IMR-90 (cell line): ENCODE data around the gene STARD7. TPM values are rescaled to one million over a fixed set of nuclear protein-coding genes. Genes with fewer than 3 reads are reported as not detected.

Source experiments
- ATAC-seq: fragments of 200-7000 bp; cut with Tn5 transposase; 2 replicates; pipeline ENCODE4 v1.9.1; 2020; ENCODE audit warnings: low read depth, mild to moderate bottlenecking, moderate library complexity
- BruUV-seq: library from RNA; stranded (reverse); fragments of 400-500 nt; replicated peaks from 2 replicates; lab custom pipeline; 2021; lab: Mats Ljungman, UMichigan
- CTCF ChIA-PET: fragments of 300-600 bp; formaldehyde crosslinking; extraction: SDS; loops from one replicate; lab custom pipeline; 2021; ENCODE audit warnings: antibody characterized with exemption; lab: Yijun Ruan, JAX
- POLR2A ChIA-PET: fragments of 300-600 bp; sonication (Branson Sonifier 250); formaldehyde crosslinking; loops from one replicate; lab custom pipeline; 2022; ENCODE audit warnings: antibody characterized with exemption; ENCODE audit not compliant: unreplicated experiment; lab: Charles Lee
- DNase-seq: peaks from one replicate; pipeline ENCODE4 v3.0.0; 2013
- H2AFZ ChIP-seq: replicated peaks from 2 replicates; pipeline ENCODE3; 2013; ENCODE audit warnings: low read length, mild to moderate bottlenecking; ENCODE audit not compliant: poor library complexity
- H2AK5ac ChIP-seq: 2 replicates; pipeline ENCODE4 v1.6.1; 2013; ENCODE audit warnings: low read depth, low read length, inconsistent platforms
- H2AK9ac ChIP-seq: replicated peaks from 2 replicates; pipeline ENCODE3; 2013; ENCODE audit warnings: mild to moderate bottlenecking, low read depth, low read length, moderate library complexity; ENCODE audit not compliant: poor library complexity
- H2BK120ac ChIP-seq: 2 replicates; pipeline ENCODE4 v1.6.1; 2013; ENCODE audit warnings: low read depth, low read length, inconsistent platforms
- H2BK15ac ChIP-seq: 3 replicates; pipeline ENCODE4 v1.6.1; 2013; ENCODE audit warnings: low read depth, low read length, inconsistent platforms
- H2BK20ac ChIP-seq: 2 replicates; pipeline ENCODE4 v1.6.1; 2013; ENCODE audit warnings: low read depth, mild to moderate bottlenecking, inconsistent platforms, low read length, moderate library complexity
- H2BK5ac ChIP-seq: 2 replicates; pipeline ENCODE4 v1.6.1; 2013; ENCODE audit warnings: mild to moderate bottlenecking, low read depth, low read length, inconsistent platforms; ENCODE audit not compliant: poor library complexity, severe bottlenecking
- H3K14ac ChIP-seq: replicated peaks from 2 replicates; pipeline ENCODE4 v1.6.1; 2013; ENCODE audit warnings: low read depth, low read length, inconsistent platforms
- H3K18ac ChIP-seq: 2 replicates; pipeline ENCODE4 v1.6.1; 2013; ENCODE audit warnings: low read depth, low read length, control low read depth
- H3K23ac ChIP-seq: 2 replicates; pipeline ENCODE4 v1.6.1; 2013; ENCODE audit warnings: low read depth, low read length, inconsistent platforms
- H3K27ac ChIP-seq: 2 replicates; pipeline ENCODE4 v1.5.1; 2013; ENCODE audit warnings: mild to moderate bottlenecking, control low read depth, low read length; ENCODE audit not compliant: insufficient read depth
- H3K27me3 ChIP-seq: 2 replicates; pipeline ENCODE4 v1.6.1; 2013; ENCODE audit warnings: low read length; ENCODE audit not compliant: control insufficient read depth, insufficient read depth
- H3K36me3 ChIP-seq: 2 replicates; pipeline ENCODE4 v1.6.1; 2013; ENCODE audit warnings: low read length, mixed read lengths; ENCODE audit not compliant: control insufficient read depth, insufficient read depth
- H3K4ac ChIP-seq: 2 replicates; pipeline ENCODE4 v1.6.1; 2013; ENCODE audit warnings: low read depth, low read length, inconsistent platforms
- H3K4me1 ChIP-seq: 2 replicates; pipeline ENCODE4 v1.6.1; 2013; ENCODE audit warnings: low read length, mixed read lengths; ENCODE audit not compliant: control insufficient read depth, insufficient read depth
- H3K4me2 ChIP-seq: 2 replicates; pipeline ENCODE4 v1.6.1; 2013; ENCODE audit warnings: low read depth, mild to moderate bottlenecking, control low read depth, low read length, moderate library complexity
- H3K4me3 ChIP-seq: 2 replicates; pipeline ENCODE4 v1.5.1; 2013; ENCODE audit warnings: low read depth, mild to moderate bottlenecking, control low read depth, low read length, moderate library complexity; ENCODE audit not compliant: insufficient read depth
- H3K56ac ChIP-seq: 2 replicates; pipeline ENCODE4 v1.6.1; 2013; ENCODE audit warnings: low read length, inconsistent platforms; ENCODE audit not compliant: insufficient read depth; ENCODE audit errors: extremely low read depth
- H3K79me1 ChIP-seq, 2 experiments: 2 replicates each; pipeline ENCODE4 v1.6.1; 2013; ENCODE audit warnings: low read length in 2 of 2, inconsistent platforms in 1 of 2, low read depth in 1 of 2
- H3K9ac ChIP-seq: 2 replicates; pipeline ENCODE4 v1.6.1; 2013; ENCODE audit warnings: low read depth, low read length, control low read depth
- H3K9me1 ChIP-seq: 2 replicates; pipeline ENCODE4 v1.6.1; 2013; ENCODE audit warnings: low read length, inconsistent platforms; ENCODE audit not compliant: insufficient read depth
- H3K9me3 ChIP-seq: 2 replicates; pipeline ENCODE4 v1.6.1; 2013; ENCODE audit warnings: low read length; ENCODE audit not compliant: control insufficient read depth, insufficient read depth
- H4K20me1 ChIP-seq: 2 replicates; pipeline ENCODE4 v1.6.1; 2013; ENCODE audit warnings: low read length, inconsistent platforms; ENCODE audit not compliant: insufficient read depth
- H4K5ac ChIP-seq: 2 replicates; pipeline ENCODE4 v1.6.1; 2013; ENCODE audit warnings: mild to moderate bottlenecking, low read depth, low read length, control low read depth
- H4K8ac ChIP-seq, 2 experiments: 2 replicates each; pipeline ENCODE4 v1.6.1; 2013; ENCODE audit warnings: low read depth in 2 of 2, low read length in 2 of 2, control low read depth in 1 of 2, inconsistent platforms in 1 of 2
- H4K91ac ChIP-seq: 2 replicates; pipeline ENCODE4 v1.6.1; 2013; ENCODE audit warnings: low read depth, low read length, inconsistent platforms; ENCODE audit not compliant: insufficient read depth
- BHLHE40 ChIP-seq: fragments of 150-350 bp; IDR thresholded peaks from 2 replicates; pipeline ENCODE4 v1.6.1; 2016; ENCODE audit warnings: mild to moderate bottlenecking, low read depth, low read length
- FOS ChIP-seq: fragments of 150-350 bp; IDR thresholded peaks from 2 replicates; pipeline ENCODE4 v1.6.1; 2016; ENCODE audit warnings: low read depth, low read length
- MAFK ChIP-seq: IDR thresholded peaks from 2 replicates; pipeline ENCODE4 v1.6.1; 2012; ENCODE audit warnings: low read depth, low read length, improper control_type of control experiment
- NFE2L2 ChIP-seq: fragments of 150-350 bp; IDR thresholded peaks from 2 replicates; pipeline ENCODE4 v1.6.1; 2016; ENCODE audit warnings: low read depth, mild to moderate bottlenecking, low read length
- POLR2A ChIP-seq: IDR thresholded peaks from 2 replicates; pipeline ENCODE4 v1.6.1; 2012; ENCODE audit warnings: mild to moderate bottlenecking, low read depth, low read length
- RCOR1 ChIP-seq: IDR thresholded peaks from 2 replicates; pipeline ENCODE4 v1.6.1; 2012; ENCODE audit warnings: mild to moderate bottlenecking, low read length, improper control_type of control experiment; ENCODE audit not compliant: insufficient replicate concordance
- SMC3 ChIP-seq: fragments of 150-350 bp; IDR thresholded peaks from 2 replicates; pipeline ENCODE4 v1.6.1; 2016; ENCODE audit warnings: low read depth, mild to moderate bottlenecking, antibody characterized with exemption, low read length, moderate library complexity
- WGBS, 2 experiments: methylation state at CpG; one replicate each; pipeline versions ENCODE4 v1.1.5 to v1.1.7; 2013; ENCODE audit warnings: missing lambda C conversion rate in 2 of 2; ENCODE audit not compliant: insufficient read length in 1 of 2; ENCODE audit errors: extremely low coverage in 2 of 2; 5-methylcytosine and 5-hydroxymethylcytosine counted together
- dilution Hi-C: fragments of 300-500 bp; cut with HindIII; formaldehyde crosslinking; loops from one replicate; pipeline ENCODE4 v1.14.3; 2018; ENCODE audit warnings: low sequenced_read_pairs; ENCODE audit not compliant: unreplicated experiment
- in situ Hi-C: fragments of 300-500 bp; cut with MboI; formaldehyde crosslinking; loops from 3 replicates; pipeline ENCODE4 v1.14.3; 2019; ENCODE audit warnings: low sequenced_read_pairs, inconsistent platforms, mixed read lengths
- intact Hi-C: fragments of 100-400 bp; cut with micrococcal nuclease; formaldehyde crosslinking; loops from 2 replicates; pipeline ENCODE4 v1.10.0; 2022
- polyA plus RNA-seq, 3 experiments: library from polyadenylated mRNA; depleted of rRNA; stranded (reverse); fragments of >200 nt; gene quantifications; 2 replicates each; pipeline ENCODE4 v1.2.3, GENCODE V29; 2012; ENCODE audit warnings: low replicate concordance in 1 of 3
- total RNA-seq: library from RNA; depleted of rRNA; stranded (reverse); fragments of >200 nt; gene quantifications from 2 replicates; pipeline ENCODE4 v1.2.3, GENCODE V29; 2012
- TF ChIP-seq, protein P1 (sequence below): fragments of 150-350 bp; IDR thresholded peaks from 2 replicates; pipeline ENCODE4 v1.6.1; 2016; ENCODE audit warnings: low read depth, mild to moderate bottlenecking, low read length, moderate library complexity, borderline replicate concordance
- TF ChIP-seq, protein P2 (sequence below): conservative IDR thresholded peaks from 2 replicates; pipeline ENCODE4 v1.5.1; 2012; ENCODE audit warnings: mild to moderate bottlenecking, low read depth, low read length, improper control_type of control experiment
- TF ChIP-seq, protein P3 (sequence below): fragments of 150-350 bp; IDR thresholded peaks from 2 replicates; pipeline ENCODE4 v1.6.1; 2017; ENCODE audit warnings: mild to moderate bottlenecking, antibody characterized with exemption, low read length, low read depth

Gene STARD7
- total and polyA plus RNA-seq, 2 of the 4 experiments (the other 2 are of a cell fraction) = 61.7 to 138 TPM

DNA sequence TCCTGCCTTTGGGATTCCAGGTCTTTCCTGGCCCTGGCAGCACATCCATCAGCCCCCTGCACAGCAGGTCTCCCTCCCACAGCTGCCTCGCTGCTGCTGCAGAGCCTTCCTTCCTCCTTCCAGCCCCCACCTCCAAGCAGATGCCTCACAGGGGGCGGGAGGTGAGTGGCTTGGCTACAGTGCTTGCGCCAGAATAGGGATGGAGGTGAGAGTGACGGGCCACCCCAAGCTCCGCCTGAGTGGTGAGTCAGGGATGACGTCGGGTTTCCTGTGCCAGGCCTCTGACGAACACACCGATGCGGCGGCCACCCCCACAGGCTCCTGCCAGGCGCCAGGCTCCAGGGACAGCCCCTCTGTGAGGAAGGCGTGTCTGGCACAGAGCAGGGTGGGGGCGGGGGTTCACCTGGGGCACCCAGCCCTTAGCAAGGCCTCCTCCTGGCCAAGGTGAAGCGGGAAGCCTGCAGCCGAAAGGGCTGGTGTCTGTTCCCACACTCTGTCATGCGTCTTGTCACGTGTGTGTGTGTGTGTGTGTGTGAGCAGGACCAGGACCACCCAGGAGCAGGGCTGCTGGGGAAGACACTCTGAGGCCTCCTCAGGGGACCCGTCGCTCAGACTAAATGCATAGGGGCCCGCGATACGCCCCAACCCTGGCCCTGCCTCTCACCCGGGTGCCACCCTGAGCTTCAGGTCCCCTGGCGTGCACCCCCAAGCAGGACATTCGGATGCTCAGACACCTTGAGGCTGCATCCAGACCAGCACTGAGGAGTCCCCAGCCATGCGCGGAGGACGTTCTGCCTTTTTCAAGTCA lies 60.0 kb downstream of the STARD7 start (continued):
- peak; percentile 74 for TF ChIP-seq BHLHE40

DNA sequence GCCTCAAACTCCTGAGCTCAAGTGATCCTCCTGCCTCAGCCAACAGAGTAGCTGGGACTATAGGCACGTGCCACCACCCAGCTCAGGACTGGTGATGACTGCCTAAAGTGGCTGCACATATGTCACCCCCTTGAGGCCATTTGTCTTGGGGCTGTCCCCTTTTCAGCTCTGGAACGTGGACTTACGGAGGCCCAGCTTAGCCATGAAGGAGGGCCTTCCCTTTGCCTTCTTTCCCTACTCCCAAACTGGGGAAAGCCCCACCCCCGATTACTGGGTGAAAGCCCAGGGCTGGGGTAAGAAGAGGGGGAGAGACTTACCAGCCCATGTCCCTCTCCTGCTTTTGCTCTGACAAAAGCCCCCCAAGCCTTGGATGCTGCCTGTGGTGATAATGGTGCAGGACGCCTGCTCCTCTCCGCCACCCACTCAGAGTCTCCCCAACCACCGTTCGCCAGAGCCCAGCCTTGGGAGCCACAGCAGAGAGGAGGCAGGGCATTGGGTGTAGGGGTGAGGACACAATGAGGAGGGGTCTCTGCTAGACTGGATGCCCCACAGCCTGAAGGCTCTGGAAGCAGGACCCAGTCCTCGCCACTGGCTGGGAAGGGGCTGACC lies 60.9 kb downstream of the STARD7 start:
- no peak overlapping the region; the same call in 2 of the 3 replicates for H2BK15ac ChIP-seq
- no peak overlapping the region for H3K18ac ChIP-seq
- H3K56ac ChIP-seq = no peak overlapping the region
- no peak overlapping the region for H4K91ac ChIP-seq
- ATAC-seq (no peak), DNase-seq (no peak)
- no peak overlapping the region for H3K27ac ChIP-seq
- WGBS, 2 experiments = 100% methylated on average over 1 of the region's 9 CpGs; no CpG with 5 or more reads in 1 of the 2 experiments
- no peak overlapping the region for H3K4ac ChIP-seq
- dilution Hi-C loops = no loop called here
- no peaks in the 10 kb centered on the region for H3K27me3 ChIP-seq
- H3K23ac ChIP-seq = no peak overlapping the region
- H3K79me1 ChIP-seq = peaks cover 0 to 4% of the 10 kb centered on the region in 2 experiments; a peak in 1 of 4 replicates
- no peaks in the 10 kb centered on the region for H3K9me1 ChIP-seq
- no peak overlapping the region for H2BK5ac ChIP-seq
- no peak overlapping the region for H2BK20ac ChIP-seq
- no peak overlapping the region for H3K9ac ChIP-seq
- H4K5ac ChIP-seq = no peak overlapping the region
- no peaks in the 10 kb centered on the region for H3K9me3 ChIP-seq
- peak overlapping the region; percentile 8 for H2AFZ ChIP-seq
- intact Hi-C loops = loop anchor here (5.0 kb wide), 1 partner anchor 60 kb away; the partner anchor contains the start of gene STARD7
- POLR2A ChIA-PET = no interaction called here
- TF ChIP-seq, protein P1, sequence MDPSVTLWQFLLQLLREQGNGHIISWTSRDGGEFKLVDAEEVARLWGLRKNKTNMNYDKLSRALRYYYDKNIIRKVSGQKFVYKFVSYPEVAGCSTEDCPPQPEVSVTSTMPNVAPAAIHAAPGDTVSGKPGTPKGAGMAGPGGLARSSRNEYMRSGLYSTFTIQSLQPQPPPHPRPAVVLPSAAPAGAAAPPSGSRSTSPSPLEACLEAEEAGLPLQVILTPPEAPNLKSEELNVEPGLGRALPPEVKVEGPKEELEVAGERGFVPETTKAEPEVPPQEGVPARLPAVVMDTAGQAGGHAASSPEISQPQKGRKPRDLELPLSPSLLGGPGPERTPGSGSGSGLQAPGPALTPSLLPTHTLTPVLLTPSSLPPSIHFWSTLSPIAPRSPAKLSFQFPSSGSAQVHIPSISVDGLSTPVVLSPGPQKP = no peak
- TF ChIP-seq FOS = no peak
- no peak for TF ChIP-seq MAFK
- no peak for TF ChIP-seq SMC3
- TF ChIP-seq BHLHE40 = no peak
- no peak for TF ChIP-seq RCOR1
- TF ChIP-seq, protein P2, sequence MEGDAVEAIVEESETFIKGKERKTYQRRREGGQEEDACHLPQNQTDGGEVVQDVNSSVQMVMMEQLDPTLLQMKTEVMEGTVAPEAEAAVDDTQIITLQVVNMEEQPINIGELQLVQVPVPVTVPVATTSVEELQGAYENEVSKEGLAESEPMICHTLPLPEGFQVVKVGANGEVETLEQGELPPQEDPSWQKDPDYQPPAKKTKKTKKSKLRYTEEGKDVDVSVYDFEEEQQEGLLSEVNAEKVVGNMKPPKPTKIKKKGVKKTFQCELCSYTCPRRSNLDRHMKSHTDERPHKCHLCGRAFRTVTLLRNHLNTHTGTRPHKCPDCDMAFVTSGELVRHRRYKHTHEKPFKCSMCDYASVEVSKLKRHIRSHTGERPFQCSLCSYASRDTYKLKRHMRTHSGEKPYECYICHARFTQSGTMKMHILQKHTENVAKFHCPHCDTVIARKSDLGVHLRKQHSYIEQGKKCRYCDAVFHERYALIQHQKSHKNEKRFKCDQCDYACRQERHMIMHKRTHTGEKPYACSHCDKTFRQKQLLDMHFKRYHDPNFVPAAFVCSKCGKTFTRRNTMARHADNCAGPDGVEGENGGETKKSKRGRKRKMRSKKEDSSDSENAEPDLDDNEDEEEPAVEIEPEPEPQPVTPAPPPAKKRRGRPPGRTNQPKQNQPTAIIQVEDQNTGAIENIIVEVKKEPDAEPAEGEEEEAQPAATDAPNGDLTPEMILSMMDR = no peak
- TF ChIP-seq, protein P3, sequence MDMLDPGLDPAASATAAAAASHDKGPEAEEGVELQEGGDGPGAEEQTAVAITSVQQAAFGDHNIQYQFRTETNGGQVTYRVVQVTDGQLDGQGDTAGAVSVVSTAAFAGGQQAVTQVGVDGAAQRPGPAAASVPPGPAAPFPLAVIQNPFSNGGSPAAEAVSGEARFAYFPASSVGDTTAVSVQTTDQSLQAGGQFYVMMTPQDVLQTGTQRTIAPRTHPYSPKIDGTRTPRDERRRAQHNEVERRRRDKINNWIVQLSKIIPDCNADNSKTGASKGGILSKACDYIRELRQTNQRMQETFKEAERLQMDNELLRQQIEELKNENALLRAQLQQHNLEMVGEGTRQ = no peak
- TF ChIP-seq NFE2L2 = no peak
- TF ChIP-seq POLR2A = no peak
- no peak overlapping the region for H2BK120ac ChIP-seq
- in situ Hi-C loops = no loop called here
- H3K4me1 ChIP-seq = peaks cover 5% of the 10 kb centered on the region; the same call in 1 of the 2 replicates
- H3K4me3 ChIP-seq = no peak overlapping the region
- H2AK5ac ChIP-seq = no peak overlapping the region; the same call in 1 of the 2 replicates
- no peaks in the 10 kb centered on the region for H3K36me3 ChIP-seq
- no peak overlapping the region for H3K4me2 ChIP-seq
- no peak overlapping the region for H4K8ac ChIP-seq
- CTCF ChIA-PET = interaction anchor here (1.5 kb wide), 1 partner anchor 27 kb away, joined by 4 read pairs; no protein-coding TSS in a partner anchor
- H2AK9ac ChIP-seq = no peak overlapping the region
- BruUV-seq = no TSS peak
- H3K14ac ChIP-seq = no peak overlapping the region
- no peaks in the 10 kb centered on the region; the same call in 1 of the 2 replicates for H4K20me1 ChIP-seq
